Embryonic facial prominence (tissue), 1 donor: ENCODE results near the gene ING5.

Experiments
- DNase-seq: peaks from one replicate; pipeline ENCODE4 v3.0.0-alpha.2; 2016; ENCODE audit errors: extremely low spot score

Gene ING5

GRCh38 chr2:241760301-241760771 is 58.5 kb downstream of the ING5 start:
- no peak for DNase-seq

GRCh38 chr2:241762321-241762932 is 60.6 kb downstream of the ING5 start:
- DNase-seq: no peak

- no peak for DNase-seq
These were observed 61.1 kb downstream of the ING5 start for GRCh38 chr2:241762933-241763369.

- DNase-seq: no peak
These were observed 61.9 kb downstream of the ING5 start for GRCh38 chr2:241763551-241764274.

- DNase-seq: no peak
These were observed 62.7 kb downstream of the ING5 start for GRCh38 chr2:241764275-241765241.

GRCh38 chr2:241767464-241768250 is 65.8 kb downstream of the ING5 start:
- no peak for DNase-seq

DNA sequence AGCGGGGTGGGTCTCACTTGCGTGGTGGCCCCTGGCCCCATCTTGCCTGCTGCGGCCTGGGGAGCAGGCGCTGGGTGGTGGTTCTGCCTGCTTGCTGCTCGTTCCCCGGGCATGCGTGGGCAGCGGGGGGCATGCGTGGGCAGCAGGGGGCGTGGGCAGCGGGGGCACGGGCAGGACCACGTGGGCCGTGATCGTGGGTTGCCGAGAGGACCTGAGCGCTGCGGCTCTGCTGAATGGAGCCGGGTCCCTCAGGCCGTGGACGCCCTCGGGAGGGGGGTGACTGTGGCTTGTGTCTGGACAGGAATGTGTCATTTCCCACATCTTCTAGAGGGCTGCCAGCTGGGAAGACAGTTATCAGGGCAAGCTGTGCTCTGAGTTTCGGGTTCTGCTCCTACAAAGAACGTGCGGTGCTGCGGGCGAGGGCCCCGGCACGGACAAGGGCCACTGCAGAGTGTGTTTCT is 66.4 kb downstream of the ING5 start:
- no peak for DNase-seq

DNA sequence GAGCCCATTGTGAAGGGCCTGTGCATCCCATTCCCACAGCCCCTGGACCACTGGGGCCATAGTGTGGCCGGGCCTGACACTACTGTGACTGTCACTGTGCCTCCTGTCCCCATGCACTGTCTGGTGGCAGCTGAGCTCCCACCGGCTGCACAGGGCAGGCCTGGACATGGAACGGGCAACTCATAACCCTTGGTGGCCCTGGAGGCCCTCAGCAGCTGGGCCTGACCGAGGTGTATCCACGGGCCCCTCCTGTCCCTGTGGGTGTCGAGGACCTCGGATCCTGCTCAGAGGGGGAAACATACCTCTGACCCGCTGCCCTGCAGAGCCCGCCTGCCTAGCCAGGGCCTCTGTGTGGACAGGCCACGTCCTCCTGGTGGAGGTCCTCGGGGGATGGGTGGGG is 67.0 kb downstream of the ING5 start:
- no peak for DNase-seq

- DNase-seq: no peak
These were observed 68.0 kb downstream of the ING5 start for GRCh38 chr2:241769819-241770184.

DNA sequence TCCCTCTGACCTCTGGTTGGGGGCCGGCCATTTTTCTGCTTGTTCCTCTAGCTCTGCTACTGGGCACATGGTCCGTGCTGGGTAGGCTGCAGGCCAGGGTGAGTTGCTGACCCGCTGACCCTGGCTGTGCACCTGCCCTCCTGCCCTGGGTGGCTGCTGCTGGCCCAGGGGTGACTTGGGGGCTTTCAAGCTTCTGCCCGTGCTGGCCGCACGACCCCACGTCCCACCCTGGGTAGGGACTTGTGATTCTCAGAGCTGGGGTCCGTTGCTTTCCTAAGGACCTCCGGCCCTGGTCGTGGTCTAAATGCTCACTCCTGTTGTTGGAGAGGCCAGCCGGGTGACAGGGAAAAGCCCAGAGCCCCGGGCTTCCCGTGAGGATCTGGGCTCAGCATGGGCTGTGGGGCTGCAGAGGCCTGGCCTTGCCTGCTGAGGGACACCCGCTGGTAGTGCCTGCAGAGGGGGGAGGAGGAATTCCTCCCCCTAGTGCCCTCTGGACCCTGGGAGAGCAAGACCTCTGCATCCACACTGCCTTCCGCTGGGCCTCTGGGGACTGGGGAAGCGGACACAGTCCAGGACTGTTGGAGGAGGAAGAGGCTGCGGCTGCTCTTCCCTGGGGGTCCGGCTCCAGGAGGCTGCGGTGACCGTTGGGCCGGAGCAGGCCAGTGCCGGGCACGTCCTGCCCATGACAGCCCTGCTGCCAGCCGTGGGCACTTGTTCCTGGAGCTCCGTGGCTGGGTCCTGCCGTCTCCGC is 68.5 kb downstream of the ING5 start:
- DNase-seq: no peak

DNA sequence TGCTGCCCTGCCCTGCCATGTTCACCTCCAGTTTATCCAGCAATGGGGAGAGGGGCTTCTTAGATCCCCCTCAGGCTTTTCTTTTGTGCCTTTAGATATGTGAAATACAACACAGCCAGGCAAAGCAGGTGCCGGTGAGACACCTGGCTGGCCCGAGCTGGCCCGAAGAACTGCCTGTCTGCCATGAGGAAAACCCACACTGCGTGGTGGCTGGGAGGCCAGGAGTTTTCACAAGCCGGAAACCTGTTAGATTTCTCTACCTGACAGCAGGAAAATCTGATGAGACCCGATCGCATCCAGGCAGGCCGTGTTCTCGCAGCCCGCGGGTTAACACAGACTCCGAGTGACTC is 69.1 kb downstream of the ING5 start:
- no peak for DNase-seq

DNA sequence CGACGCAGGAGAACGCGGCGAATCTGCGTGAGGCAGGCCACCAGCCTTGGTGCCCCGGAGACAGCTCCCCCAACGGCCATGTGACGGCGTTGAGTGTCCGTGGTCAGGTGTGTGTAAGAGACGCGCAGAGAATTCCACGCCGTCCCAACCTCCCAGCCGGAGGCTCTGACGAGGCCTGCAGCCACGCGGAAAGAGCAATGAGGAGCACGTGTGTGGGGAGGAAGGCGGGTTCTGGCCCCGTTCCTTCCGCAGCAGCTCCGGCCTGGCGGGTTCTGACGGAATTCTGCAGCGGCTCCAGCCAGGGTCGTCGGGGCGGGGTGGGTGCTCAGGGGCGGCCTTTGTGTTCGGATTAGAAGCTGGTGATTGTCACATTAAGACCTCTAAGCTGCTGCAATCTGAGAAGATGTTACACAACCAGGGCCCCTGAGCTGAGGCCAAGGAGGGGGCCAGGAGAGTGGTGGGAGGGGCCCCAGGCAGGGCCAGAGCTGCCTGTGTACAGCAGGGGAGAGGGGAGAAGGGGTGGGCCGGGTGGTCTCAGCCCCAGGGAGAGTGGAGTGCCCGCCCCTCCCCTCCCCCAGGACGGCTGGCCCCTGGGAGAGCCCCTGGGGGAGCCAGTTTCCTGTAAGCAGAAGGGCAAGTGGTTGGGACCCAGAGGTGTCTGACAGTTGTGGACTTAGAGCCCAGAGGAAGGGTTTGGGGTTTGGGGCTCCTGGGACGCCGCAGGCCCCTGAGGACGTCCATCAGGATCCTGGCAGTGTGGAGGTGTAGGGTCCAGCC is 69.6 kb downstream of the ING5 start:
- no peak for DNase-seq

GRCh38 chr2:241772063-241772499 is 70.2 kb downstream of the ING5 start:
- DNase-seq: no peak

DNA sequence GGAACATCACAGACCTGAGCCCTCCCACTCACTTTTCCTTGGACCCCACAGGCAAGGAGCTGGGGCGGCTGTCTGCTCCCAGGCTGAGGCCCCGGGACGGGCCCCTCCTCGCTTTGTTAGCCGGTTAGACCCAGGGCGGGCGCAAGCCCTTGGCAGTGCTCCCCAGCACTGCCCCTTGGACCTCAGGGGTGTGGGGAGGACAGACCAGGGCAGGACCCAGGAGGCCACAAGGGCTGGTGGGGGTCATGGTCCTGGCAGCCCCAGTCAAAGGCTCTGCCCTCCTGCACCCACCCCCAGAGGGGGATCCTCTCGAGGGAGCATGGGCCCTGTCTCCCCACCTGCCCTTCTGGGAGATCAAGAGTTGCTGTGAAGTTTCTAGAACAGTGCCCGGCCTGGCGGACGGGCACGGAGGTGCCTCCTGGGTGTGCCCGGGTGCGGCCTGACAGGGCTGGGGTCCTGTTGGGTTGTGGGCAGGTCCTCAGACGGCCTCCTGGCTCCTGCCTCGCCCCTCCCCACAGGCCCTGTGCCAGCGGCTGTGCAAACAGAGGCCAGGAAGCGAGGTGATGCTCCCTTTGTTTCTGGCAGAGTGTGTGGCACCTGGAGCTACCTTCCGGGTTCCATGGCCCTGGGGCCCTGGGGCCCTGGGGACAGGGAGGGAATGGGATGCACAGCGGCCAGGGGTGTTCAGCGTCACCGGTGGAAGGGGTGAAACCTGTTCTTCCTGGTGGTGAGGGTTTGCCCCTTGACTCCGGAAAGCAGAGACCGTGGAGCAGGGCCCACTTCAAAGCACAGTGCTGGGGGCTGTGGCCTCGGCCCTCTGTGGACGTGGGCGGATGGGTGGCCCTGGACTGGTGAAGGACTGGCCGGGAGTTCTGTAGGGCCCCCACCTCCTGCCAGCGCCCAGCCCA is 71.9 kb downstream of the ING5 start:
- DNase-seq: no peak

GRCh38 chr2:241774419-241775222 is 72.8 kb downstream of the ING5 start:
- DNase-seq: no peak

DNA sequence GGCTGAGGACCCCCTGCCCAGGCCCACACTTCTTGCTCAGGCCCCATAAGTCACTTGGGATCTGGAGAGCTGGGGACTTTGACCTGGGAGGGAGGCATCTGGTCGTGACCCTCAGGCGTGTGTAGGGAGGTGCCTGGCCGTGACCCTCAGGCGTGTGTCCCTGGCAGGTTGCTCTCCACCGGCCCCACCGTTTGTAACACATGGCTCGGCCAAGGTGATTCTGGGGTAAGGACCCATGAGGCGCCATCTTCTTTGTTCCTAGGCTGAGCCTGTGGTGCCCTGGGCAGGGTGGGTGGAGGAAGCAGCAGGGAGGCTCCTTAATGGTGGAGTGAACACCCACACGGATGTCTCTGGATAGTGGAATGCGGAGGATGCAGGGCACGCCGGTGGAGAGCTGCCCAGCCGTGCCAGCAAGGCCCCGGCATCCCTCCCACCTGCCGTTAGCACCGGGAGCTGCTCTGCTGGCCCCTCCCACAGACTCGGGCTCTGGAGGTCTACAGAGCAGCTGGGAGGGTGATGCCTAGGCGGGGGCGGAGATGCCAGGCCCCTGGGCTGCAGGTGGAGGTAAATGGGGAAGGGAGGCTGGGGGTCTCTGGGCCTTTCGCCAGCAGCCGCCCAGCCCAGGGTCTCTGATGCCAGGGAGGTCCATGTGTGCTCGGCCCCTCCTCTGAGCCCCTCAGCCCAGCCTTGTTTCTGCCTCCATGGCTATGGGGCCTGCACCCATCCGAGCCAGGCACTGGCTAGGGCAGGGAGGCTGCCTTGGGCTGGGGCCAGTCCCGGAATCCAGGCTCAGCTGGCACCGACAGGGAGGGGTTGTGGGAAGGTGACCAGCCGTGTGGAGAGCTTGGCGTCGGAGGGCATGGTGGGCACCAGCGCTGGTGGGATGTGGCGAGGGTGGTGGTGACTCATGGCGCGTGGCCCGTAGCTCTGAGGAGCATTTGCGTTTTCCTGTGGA is 73.7 kb downstream of the ING5 start:
- DNase-seq: no peak
